Activated CD8-positive, alpha-beta memory T cell treated with anti-CD3 and anti-CD28 coated beads for 24 hours (primary cell): ENCODE results near the gene YPEL1.
"Not testable (repeated sequence)": the region's sequence is repeated elsewhere in the genome, so short reads cannot be mapped to it uniquely, and the experiment has no call there.

ENCODE experiments used
- DNase-seq: peaks from one replicate; pipeline ENCODE4 v3.0.0-alpha.2; 2020

Gene YPEL1

DNA sequence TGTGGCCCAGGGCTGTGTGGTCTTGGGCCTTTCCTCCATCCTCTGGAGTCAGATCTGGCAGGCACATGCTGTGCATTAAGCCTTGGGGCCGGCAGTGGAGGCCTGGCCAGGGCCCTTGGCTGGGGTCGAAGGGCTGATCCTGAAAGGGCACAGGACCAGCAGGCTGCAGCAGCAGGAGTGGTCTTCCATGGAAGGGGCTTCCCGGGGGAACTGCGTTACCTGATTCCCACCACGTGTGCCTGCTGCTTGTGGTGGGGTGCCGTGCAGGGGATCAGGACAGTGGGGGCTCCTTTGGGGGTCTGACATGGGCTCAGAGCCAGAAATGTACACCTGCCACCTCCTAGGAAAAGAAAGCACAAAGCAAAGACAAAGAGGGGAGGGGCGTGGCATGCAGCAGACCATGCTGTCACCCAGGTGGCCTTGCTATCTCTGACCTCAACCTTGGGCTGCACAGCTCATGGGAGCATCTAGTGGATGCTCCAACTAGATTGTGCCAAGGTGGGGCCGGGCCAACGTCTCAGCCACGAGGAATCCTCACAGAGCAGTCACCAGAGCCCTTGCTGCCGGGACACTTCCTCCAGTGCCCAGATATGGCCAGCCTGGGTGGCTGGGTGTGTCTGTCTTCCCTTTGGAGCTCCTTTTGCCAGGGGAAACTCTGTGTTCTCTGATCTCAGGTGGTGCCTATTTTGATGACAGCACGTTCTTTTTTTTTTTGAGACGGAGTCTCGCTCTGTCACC, 17.9 kb upstream of the YPEL1 start:
- no peak for DNase-seq

DNA sequence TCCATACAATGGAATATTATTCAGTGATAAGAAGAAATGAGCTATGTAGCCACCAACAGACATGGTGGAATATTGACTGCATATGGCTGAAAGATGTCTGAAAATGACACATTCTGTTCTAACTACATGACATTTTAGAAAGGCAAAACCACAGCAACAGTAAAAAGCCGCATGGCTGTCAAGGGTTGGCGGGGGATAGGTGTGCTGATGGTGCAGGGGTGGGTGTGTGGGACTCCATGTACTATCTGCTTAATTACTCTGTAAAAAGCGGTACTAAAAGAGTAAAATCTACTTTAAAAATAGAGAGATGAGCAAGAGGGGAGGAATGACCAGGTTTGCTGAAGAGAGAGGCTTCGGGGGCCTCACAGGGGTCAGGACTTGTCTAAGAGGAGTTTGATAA, 16.7 kb upstream of the YPEL1 start:
- no peak for DNase-seq

DNA sequence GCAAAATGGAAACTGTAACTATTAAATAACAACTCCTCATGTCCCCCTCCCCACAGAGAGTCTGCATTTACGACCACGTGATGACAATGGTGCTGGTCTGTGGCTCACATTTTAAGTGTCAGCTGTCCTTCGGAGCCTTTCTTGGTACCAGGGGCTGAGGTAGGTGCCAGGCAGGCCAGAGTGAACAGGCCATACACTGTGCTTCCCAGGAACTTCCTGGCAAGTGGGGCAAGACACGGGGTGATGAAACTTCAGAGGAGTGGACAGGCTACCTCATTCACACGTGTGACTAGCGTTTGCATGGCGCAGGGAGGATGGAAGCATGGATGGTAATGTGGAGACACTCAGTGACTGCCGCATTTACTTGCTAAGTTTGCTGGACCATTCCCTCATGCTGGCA, 10.4 kb upstream of the YPEL1 start:
- no peak for DNase-seq

DNA sequence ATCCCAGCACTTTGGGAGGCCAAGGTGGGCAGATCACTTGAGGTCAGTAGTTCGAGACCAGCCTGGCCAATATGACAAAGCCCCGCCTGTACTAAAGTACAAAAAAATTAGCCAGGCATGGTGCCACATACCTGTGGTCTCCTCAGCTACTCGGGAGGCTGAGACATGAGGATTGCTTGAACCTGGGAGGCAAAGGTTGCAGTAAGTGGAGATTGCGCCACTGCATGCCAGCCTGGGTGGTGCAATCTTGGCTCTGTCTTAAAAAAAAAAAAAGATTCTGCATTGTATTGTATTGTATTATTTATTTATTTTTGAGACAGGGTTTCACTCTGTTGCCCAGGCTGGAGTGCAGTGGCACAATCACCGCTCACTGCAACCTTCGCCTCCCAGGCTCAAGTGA, 9.3 kb upstream of the YPEL1 start:
- DNase-seq = not testable (repeated sequence)

DNA sequence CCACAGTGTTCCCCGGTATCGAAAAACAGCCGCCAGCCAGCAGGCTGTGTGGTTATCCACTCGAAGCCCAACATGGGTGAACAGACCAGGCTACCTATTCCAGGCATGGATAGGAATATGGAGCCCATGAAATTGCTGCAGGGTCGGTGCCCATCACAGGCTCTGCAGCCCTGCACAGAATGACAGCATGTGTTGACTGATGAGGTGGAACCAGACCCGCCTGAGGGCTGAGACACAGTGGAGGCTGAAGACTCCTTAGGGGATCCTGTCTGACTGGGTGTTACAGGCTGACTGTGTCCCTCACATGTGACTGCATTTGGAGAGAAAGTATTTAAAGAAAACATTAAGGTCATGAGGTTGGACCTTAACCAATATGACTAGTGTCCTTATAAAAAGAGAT, 6.2 kb upstream of the YPEL1 start:
- DNase-seq = no peak

DNA sequence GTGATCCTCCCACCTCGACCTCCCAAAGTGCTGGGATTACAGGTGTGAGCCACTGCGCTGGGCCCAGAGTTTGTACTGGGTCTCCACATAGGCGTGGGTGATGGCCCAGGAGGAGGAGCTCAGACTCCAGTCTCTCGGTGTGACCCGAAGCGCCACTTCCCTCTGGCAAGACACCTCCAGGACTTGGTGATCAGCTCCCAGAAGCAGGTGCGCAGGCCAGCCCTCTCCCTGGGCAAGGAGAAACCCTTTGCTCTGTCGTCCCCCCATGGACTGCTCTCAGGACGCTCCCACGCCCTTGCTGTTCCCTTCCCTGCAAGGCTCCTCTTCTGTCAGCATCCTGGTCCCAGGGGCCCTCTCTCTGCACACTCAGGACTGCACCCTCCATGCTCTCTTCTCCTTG, 5.5 kb upstream of the YPEL1 start:
- DNase-seq = no peak

DNA sequence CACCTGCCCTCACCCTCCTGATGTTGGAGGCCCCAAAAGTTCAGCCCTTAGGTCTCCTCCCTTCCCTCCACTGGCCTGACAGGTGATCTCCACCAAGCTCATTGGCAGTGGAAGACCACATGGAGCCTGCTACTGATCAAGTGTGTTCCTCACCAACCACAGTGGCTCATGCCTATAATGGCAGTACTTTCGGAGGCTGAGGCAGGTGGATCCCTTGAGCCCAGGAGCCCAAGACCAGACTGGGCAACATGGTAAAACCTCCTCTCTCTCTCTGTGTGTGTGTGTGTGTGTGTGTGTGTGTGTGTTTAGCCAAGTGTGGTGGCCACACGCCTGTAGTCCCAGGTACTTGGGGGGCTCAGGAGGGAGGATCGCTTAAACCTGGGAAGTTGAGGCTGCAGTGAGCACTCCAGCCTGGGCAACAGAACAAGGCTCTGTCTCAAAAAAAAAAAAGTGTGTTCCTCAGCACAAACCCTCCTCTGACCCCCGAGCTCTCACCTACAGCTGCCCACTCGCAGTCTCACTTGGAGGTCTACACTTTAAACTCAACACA, 4.3 kb upstream of the YPEL1 start:
- DNase-seq = no peak

DNA sequence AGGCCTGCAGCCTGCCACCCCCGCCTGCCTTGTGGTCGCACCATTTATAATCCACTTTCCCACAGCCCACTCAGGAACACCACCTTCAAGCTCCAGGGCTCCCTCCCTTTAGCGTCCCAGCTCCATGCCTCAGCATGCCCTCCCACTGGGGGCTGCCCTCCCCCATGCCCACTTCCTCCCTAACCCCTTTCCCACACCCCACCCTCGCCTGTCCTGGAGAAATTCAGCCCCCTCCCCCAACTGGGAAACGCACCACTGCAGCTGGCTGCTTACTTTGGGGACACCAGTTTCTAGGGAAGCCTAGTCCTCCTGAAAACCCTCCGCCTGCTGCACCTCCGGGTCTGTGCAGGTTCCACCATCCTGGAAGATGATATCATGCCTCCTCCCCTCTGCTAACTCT, 3.4 kb upstream of the YPEL1 start:
- no peak for DNase-seq

DNA sequence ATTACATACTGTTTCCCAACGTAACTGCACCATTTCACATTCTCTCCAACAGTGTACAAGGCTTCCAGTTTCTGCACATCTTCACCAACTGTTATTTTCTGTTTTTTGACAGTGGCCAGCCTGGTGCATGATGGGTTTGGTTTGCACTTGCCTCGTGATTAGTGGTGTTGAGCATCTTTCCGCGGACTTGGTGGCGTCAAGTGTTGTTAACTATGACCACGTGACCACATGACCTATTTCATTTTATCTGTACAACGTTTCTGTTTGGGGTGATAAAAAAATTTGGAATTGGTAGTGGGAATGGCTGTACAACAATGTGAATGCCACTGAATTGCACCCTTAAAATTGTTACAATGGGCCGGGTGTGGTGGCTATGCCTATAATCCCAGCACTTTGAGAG, 2.5 kb upstream of the YPEL1 start:
- DNase-seq = no peak

DNA sequence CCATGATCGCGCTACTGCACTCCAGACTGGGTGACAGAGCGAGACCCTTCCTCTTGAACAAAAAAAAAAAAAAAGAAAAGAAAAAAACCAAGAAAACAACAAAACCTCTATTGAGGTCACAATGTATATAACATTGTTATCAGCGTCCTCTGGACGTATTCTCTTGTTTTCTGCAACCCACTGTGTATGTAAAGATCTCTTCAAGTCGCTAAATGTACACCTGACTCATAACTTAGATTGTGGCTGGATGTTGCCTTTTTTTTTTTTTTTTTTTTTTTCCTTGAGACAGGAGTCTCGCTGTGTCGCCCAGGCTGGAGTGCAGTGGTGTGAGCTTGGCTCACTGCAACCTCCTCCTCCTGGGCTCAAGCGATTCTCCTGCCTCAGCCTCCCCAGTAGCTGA, 1.4 kb upstream of the YPEL1 start:
- no peak for DNase-seq

DNA sequence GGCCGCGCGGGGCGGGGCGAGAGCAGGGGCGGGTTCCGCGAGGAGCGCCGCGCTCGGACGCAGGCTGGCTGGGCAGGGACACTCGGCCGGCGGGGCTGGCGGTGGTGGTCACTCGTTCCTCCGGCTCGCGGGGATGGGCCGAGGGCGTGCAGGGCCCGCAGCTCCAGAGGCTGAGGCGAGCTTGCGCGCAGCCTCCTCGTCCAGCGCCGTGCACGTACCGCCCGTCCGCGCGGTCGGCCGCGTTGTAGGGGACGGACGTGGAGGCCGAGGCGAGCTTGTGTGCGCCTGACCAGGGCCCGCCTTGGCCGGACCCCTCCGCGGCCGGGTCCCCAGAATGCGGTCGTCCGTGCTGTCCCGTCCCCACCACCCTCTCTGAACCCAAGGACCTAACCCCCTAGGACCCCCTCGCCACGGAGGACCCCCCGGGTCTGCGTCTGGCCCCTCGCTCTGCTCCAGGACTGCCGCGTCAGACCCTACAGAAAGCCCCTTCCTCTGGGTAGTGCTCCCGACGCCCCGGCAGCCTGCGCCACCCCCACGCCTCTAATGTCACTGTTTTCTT, 569 bp upstream of the YPEL1 start:
- DNase-seq = no peak

DNA sequence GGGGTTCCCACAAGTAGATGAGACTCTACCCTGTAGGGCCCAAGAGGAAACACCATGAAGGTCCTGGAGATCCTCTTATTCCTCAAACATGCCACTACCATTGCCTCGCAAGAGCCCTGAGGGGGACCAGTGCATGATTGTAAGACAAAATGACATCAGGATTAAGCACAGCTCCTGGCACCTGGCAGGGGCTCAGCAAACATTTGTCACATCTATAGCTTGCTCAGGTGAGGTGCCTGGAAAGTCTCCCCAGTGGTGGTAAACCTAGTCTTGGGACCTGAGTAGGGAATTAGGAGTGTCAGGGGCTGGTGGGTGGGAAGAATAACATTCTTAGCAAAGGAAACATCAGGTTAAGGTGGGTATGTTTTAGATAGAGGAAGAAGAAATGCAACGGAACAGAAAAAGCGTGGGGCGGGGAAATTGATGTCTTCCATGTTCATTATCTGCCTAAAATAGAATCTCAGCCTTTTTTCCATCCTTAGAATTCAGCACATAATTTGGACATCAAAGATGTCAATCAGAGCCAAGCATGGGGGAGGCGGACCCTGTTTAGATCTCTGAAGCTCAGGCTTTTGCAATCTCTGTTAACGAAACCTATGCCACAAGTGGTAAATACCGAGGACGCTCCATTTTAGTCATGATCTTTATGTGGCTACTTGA, 924 bp downstream of the YPEL1 start:
- DNase-seq = no peak

DNA sequence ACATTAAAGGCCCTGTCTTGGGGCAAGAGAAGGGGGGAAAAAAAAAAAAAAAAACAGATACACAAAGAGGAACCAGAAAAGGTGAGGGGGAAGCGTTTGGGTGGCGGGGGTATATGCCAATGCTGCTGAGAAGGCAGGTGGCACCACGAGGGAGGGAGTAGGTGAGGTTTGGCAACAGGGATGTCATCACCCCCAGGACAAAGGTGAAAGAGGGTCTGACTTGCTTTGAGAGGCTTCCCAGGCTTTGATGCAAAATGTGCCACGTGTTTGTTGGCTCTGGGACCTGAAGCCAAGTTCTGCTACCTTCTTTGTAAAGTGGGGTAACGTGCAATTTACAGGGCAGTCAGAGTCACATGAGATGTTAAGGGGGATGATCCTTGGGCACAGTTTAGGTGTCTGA, 4.1 kb downstream of the YPEL1 start:
- DNase-seq = no peak

DNA sequence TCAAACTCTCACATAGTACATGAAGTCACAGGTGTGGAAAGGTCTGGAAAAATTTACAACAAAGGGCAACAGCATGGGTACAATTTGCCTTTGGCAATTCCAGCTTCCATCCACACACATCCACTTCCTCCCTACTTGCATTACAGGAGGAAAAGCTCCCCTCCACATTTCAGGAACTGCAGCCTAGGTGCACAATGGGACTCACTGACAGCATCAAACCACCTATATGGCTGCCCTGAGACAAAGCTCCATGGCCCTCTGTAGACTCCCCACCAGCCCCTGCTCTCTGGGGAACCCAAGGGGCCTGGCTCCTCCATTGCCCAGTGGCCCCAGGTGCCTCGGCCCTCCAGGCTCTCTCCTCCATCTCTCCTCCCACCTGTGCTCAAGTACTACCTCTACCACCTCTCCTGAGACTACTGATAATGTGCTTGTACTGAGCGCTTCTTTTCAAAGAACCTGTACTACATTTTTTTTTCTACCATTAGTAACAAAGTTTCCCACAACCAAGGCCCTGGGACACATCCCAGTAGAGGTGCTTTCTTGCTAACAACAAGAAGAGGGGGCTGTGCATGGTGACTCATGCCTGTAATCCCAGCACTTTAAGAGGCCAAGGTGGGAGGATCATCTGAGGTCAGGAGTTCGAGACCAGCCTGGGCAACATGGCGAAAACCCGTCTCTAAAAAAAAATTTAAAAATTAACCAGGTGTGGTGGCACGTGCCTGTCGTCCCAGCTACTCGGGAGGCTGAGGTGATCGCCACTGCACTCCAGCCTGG, 4.9 kb downstream of the YPEL1 start:
- no peak for DNase-seq

DNA sequence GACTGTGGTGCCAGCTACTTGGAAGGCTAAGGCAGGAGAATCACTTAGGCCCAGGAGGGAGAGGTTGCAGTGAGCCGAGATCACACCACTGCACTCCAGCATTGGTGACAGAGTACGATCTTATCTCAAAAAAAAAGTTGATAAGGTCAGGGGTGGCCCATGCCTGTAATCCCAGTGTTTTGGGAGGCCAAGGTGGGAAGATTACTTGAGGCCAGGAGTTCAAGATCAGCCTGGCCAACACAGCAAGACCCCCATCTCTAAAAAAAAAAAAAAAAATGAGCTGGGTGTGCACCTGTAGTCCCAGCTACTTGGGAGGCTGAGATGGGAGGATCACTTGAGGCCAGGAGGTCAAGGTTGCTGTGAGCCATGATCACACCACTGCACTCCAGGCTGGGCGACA, 6.4 kb downstream of the YPEL1 start:
- not testable (repeated sequence) for DNase-seq

DNA sequence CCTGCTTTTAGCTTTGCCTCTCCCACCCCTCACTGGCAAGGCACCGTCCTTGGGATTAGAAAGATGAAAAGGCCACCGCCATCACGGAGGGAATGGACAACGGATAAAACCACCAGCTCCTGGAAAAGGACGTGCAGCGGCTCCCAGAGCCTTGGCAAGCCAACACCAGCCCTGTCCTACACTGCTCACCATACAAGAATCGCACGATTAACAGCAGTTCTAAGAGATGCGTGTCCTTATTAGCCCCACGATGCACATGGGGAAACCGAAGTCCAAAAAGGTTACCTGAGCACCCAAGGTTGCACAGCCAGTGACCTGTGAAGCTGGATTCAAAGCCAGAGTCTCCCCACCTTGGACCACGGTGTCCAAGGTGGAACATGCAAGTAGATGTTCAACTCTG, 7.3 kb downstream of the YPEL1 start:
- no peak for DNase-seq

DNA sequence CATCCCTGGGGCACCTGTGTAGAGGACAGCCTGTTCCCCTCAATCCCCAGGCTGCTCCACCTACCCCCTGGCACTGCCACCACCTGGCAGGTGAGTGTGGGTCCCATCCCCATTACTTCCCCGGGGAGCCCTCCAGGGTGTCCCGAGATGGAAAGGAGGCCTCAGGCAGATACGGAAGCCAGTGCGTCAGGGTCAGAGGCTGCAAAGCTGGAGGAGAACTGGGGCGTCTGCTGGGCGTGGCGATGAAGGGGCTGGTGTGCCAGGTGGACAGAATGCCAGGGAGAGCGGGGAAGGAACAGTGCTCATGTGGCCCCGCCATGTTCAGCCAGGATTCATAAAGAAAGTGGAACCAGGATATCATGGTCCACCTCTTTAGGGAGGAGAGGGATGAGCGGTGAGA, 7.8 kb downstream of the YPEL1 start:
- DNase-seq = no peak

DNA sequence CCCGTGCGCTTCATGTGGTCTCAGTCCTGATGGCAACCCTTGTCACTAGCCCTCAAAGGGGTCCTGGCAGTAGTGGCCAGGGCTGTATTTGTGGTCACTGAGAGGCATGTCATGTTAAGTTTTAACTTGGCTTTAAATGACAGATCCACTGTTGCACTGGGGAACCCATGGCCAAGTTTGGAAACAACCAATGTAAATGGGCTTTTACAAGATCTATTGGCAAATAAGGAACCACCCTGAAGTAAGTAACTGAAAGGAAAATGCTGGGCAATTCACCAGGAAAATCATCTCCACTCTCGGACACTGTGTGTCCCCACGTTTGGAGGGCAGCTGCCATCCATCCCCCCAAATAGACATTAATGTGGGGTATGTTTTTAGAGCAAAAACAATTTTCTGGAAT, 8.4 kb downstream of the YPEL1 start:
- DNase-seq = no peak

DNA sequence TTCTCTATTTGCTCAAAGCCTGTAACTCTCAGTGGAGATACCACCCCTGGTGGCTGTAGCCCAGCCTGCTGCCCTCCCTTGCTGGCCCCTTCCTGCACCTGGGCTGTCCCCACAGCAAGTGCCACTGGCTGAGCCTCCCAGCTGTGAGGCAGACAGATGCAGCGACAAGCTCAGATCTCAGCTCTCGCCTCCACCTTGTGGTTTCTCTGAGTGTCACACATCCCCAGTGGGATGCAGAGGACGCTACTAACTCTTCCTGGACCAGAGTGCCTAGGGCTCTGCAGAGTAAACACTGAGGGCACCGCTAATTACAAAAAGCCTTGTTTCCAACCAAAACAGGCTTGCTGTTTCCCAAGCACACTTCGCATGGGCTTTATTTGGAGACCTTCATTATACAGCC, 8.9 kb downstream of the YPEL1 start:
- DNase-seq = peak; percentile 67

DNA sequence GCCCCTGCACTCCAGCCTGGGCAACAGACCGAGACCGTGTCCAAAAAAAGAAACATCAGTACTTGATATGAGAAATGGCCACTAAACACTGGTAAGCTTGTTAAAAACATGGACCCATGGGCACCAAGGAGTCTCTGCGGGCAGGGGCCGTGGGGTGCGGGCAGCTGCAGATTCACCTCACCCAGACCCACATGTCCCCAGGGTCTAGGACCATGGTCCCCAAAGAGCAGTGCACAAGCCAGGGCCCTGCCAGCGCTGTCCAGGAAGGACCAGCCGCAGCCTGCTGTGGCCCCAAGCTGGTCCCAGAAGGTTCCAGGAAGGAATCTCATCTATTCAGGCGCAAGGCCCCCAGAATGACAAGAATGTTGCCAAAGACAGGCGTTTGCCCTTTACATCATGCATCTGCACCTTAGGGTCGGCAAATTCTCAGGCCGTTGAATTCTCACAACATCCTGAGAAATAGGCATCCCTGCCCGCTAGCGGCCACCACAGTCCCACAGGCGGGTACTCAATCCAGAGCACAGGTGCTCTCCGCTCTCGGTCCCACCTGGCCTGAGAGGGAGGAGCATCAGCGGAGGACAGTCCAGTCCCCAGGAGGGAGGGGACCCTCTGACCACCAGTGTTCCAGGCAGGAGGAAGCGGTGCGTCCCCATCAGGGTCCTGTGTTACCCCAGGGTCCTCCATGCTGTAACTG, 9.5 kb downstream of the YPEL1 start:
- no peak for DNase-seq

DNA sequence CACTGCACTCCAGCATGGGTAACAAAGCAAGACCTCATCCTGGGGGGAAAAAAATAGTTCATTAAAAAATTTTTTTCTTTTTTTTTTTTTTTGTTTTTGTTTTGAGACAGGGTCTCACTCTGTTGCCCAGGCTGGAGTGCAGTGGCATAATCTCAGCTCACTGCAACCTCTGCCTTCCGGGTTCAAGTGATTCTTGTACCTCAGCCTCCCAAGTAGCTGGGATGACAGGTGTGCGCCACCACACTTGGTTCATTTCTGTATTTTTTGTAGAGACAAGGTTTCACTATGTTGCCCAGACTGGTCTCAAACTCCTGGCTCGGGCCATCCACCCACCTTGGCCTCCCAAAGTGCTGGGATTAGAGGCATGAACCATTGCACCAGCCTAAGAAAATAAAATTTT, 11.1 kb downstream of the YPEL1 start:
- DNase-seq = not testable (repeated sequence)

DNA sequence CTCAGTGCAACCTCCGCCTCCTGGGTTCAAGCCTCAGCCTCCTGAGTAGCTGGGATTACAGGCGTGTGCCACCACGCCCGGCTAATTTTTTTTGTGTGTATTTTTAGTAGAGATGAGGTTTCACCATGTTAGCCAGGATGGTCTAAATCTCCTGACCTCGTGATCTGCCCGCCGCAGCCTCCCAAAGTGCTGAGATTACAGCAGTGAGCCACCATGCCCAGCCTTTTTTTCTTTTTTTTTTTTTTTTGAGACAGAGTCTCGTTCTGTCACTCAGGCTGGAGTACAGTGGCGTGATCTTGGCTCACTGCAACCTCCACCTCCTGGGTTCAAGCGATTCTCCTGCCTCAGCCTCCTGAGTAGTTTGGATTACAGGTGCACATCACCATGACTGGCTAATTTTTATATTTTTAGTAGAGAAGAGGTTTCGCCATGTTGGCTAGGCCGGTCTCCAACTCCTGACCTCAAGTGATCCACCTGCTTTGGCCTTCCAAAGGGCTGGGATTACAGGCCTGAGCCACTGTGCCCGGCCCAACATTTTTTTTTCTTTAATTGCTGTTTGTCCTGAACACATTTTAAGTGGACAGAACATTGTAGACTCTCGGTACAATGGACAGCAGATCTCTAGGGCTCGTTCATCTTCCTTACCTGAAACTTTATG, 14.3 kb downstream of the YPEL1 start:
- not testable (repeated sequence) for DNase-seq
